ENCODE results near the gene CBX2. TPM values are rescaled to one million over a fixed set of nuclear protein-coding genes. Genes with fewer than 3 reads are reported as not detected.
"Not testable (repeated sequence)": the region's sequence is repeated elsewhere in the genome, so short reads cannot be mapped to it uniquely, and the experiment has no call there.

The CBX2 gene
- polyA plus RNA-seq, 3 donors, result 0.79 to 1.3 (median 1.3) TPM

- no peak overlapping the region for H3K27ac ChIP-seq (ENCODE audit: low read depth, low read length)
- WGBS, 3 donors, result 83 to 85% (median 84%) methylated on average over 21 of the region's 21 CpGs
Observed at GRCh38 chr17:79760197-79760906, 17.6 kb upstream of the CBX2 start.

- H3K27ac ChIP-seq (ENCODE audit: low read depth, low read length), result no peak overlapping the region
- WGBS, 3 donors, result 76 to 80% (median 78%) methylated on average over 16 to 19 of the region's 19 CpGs
Observed at GRCh38 chr17:79761894-79762589, 15.9 kb upstream of the CBX2 start.

GRCh38 chr17:79765708-79766107, 12.2 kb upstream of the CBX2 start:
- no peak overlapping the region for H3K27ac ChIP-seq (ENCODE audit: low read depth, low read length)
- WGBS, 3 donors, result 74 to 86% (median 77%) methylated on average over 3 of the region's 3 CpGs

- no peak overlapping the region for H3K27ac ChIP-seq (ENCODE audit: low read depth, low read length)
- WGBS, 3 donors, result 84 to 88% (median 85%) methylated on average over 28 of the region's 28 CpGs
Observed at GRCh38 chr17:79769570-79770506, 8.1 kb upstream of the CBX2 start.

- WGBS, 3 donors, result 80 to 96% (median 87%) methylated on average over 6 of the region's 6 CpGs
- no peak overlapping the region for H3K27ac ChIP-seq (ENCODE audit: low read depth, low read length)
Observed at GRCh38 chr17:79771276-79771675, 6.7 kb upstream of the CBX2 start.

GRCh38 chr17:79772726-79773125, 5.2 kb upstream of the CBX2 start:
- not testable (repeated sequence) for H3K27ac ChIP-seq (ENCODE audit: low read depth, low read length)
- 67 to 83% (median 80%) methylated on average over 9 of the region's 9 CpGs for WGBS, 3 donors

- no peak overlapping the region for H3K27ac ChIP-seq (ENCODE audit: low read depth, low read length)
- WGBS, 3 donors, result 55 to 93% (median 88%) methylated on average over 8 of the region's 8 CpGs
Observed at GRCh38 chr17:79774561-79774975, 3.4 kb upstream of the CBX2 start.

- H3K27ac ChIP-seq (ENCODE audit: low read depth, low read length), result no peak overlapping the region
- WGBS, 3 donors, result 54 to 89% (median 88%) methylated on average over 6 of the region's 6 CpGs
Observed at GRCh38 chr17:79775632-79776031, 2.3 kb upstream of the CBX2 start.

GRCh38 chr17:79776376-79777119, 1.4 kb upstream of the CBX2 start:
- H3K27ac ChIP-seq (ENCODE audit: low read depth, low read length), result no peak overlapping the region
- 49 to 55% (median 53%) methylated on average over 11 of the region's 11 CpGs for WGBS, 3 donors

- 3 to 11% (median 5%) methylated on average over 40 to 51 of the region's 51 CpGs for WGBS, 3 donors
- no peak overlapping the region for H3K27ac ChIP-seq (ENCODE audit: low read depth, low read length)
Observed at GRCh38 chr17:79777120-79777893, 641 bp upstream of the CBX2 start.

- 1 to 4% (median 2%) methylated on average over 35 to 49 of the region's 49 CpGs for WGBS, 3 donors
- no peak overlapping the region for H3K27ac ChIP-seq (ENCODE audit: low read depth, low read length)
Observed at GRCh38 chr17:79778504-79779083, 646 bp downstream of the CBX2 start.

GRCh38 chr17:79779084-79779529, 1.2 kb downstream of the CBX2 start:
- no peak overlapping the region for H3K27ac ChIP-seq (ENCODE audit: low read depth, low read length)
- WGBS, 3 donors, result 32 to 46% (median 34%) methylated on average over 17 of the region's 17 CpGs

- 74 to 87% (median 85%) methylated on average over 10 of the region's 10 CpGs for WGBS, 3 donors
- no peak overlapping the region for H3K27ac ChIP-seq (ENCODE audit: low read depth, low read length)
Observed at GRCh38 chr17:79779661-79780365, 1.9 kb downstream of the CBX2 start.

GRCh38 chr17:79781012-79781650, 3.2 kb downstream of the CBX2 start:
- no peak overlapping the region for H3K27ac ChIP-seq (ENCODE audit: low read depth, low read length)
- WGBS, 3 donors, result 59 to 77% (median 66%) methylated on average over 12 of the region's 12 CpGs

GRCh38 chr17:79781736-79782575, 4.0 kb downstream of the CBX2 start:
- WGBS, 3 donors, result 59 to 78% (median 67%) methylated on average over 23 to 27 of the region's 27 CpGs
- H3K27ac ChIP-seq (ENCODE audit: low read depth, low read length), result no peak overlapping the region

Data from adipose tissue (tissue), 3 donors.